Panc1 (cell line): ENCODE data around the gene TNFRSF25. TPM values are rescaled to one million over a fixed set of nuclear protein-coding genes. Genes with fewer than 3 reads are reported as not detected.
A peak's percentile ranks its signal among the peaks of the same experiment; 100 is the strongest.

Experiments
- ATAC-seq: fragments of 200-7000 bp; cut with Tn5 transposase; 2 replicates; pipeline ENCODE4 v1.9.1; 2020; ENCODE audit warnings: mild to moderate bottlenecking, moderate library complexity
- BruUV-seq: library from RNA; stranded (reverse); fragments of 400-500 nt; replicated peaks from 2 replicates; lab custom pipeline; 2021; lab: Mats Ljungman, UMichigan
- CTCF ChIA-PET: fragments of 300-600 bp; sonication (Branson Sonifier 250); formaldehyde crosslinking; loops from one replicate; lab custom pipeline; 2022; ENCODE audit warnings: antibody characterized with exemption; lab: Charles Lee
- POLR2A ChIA-PET: fragments of 300-600 bp; sonication (Branson Sonifier 250); formaldehyde crosslinking; loops from one replicate; lab custom pipeline; 2022; ENCODE audit warnings: antibody characterized with exemption; lab: Charles Lee
- DNase-seq: peaks from one replicate; pipeline ENCODE4 v3.0.0-alpha.2; 2010; ENCODE audit warnings: low read depth, low spot score
- H3K27ac ChIP-seq: 2 replicates; pipeline ENCODE4 v1.5.1; 2011; ENCODE audit warnings: mild to moderate bottlenecking, low read length, inconsistent platforms
- H3K27me3 ChIP-seq: fragments of 200-500 bp; sonication (Bioruptor generic); 2 replicates; pipeline ENCODE4 v1.6.0; 2014; ENCODE audit warnings: low read length, inconsistent platforms; ENCODE audit not compliant: control insufficient read depth, insufficient read depth
- H3K36me3 ChIP-seq: fragments of 200-500 bp; sonication (Bioruptor generic); 2 replicates; pipeline ENCODE4 v1.5.1; 2014; ENCODE audit warnings: inconsistent platforms, mild to moderate bottlenecking, low read length, moderate library complexity; ENCODE audit not compliant: control insufficient read depth, insufficient read depth
- H3K4me1 ChIP-seq: 2 replicates; pipeline ENCODE4 v1.5.1; 2011; ENCODE audit warnings: inconsistent platforms, mild to moderate bottlenecking, low read length, moderate library complexity; ENCODE audit not compliant: control insufficient read depth, insufficient read depth
- H3K4me3 ChIP-seq, 2 experiments: 2 replicates each; pipeline ENCODE4 v1.5.1; 2011 to 2012; ENCODE audit warnings: low read depth in 2 of 2, low read length in 2 of 2, mild to moderate bottlenecking in 2 of 2, inconsistent platforms in 1 of 2, moderate library complexity in 1 of 2
- H3K9me3 ChIP-seq: fragments of 200-500 bp; sonication (Bioruptor generic); 2 replicates; pipeline ENCODE4 v1.5.1; 2014; ENCODE audit warnings: low read depth, mild to moderate bottlenecking, inconsistent platforms, low read length, moderate library complexity; ENCODE audit not compliant: control insufficient read depth, insufficient read depth
- POLR2AphosphoS5 ChIP-seq: IDR thresholded peaks from 2 replicates; pipeline ENCODE4 v1.6.1; 2012; ENCODE audit warnings: mild to moderate bottlenecking, low read depth, low read length, moderate library complexity
- SIN3A ChIP-seq: IDR thresholded peaks from 2 replicates; pipeline ENCODE4 v1.6.1; 2012; ENCODE audit warnings: low read depth, mild to moderate bottlenecking, low read length, moderate library complexity, borderline replicate concordance; ENCODE audit not compliant: insufficient read depth
- TCF7L2 ChIP-seq: IDR thresholded peaks from 2 replicates; pipeline ENCODE4 v1.6.1; 2011; ENCODE audit warnings: mild to moderate bottlenecking, low read depth, low read length, inconsistent platforms
- in situ Hi-C: cut with HindIII; loops from 2 replicates; pipeline ENCODE4 v1.10.0; 2016; ENCODE audit warnings: low sequenced_read_pairs, low pct_unique_long_range_greater_than_20kb
- intact Hi-C: fragments of 100-400 bp; cut with micrococcal nuclease; formaldehyde crosslinking; loops from one replicate; pipeline ENCODE4 v1.10.0; 2022; ENCODE audit not compliant: unreplicated experiment
- total RNA-seq: library from RNA; stranded (reverse); gene quantifications from one replicate; pipeline ENCODE4 v1.2.1, GENCODE V29; 2021; ENCODE audit not compliant: unreplicated experiment
- TF ChIP-seq, protein P1 (sequence below), 2 experiments: IDR thresholded peaks; 2 replicates each; pipeline ENCODE4 v1.6.1; 2011 to 2012; ENCODE audit warnings: low read depth in 2 of 2, control low read depth in 1 of 2, low read length in 1 of 2, mild to moderate bottlenecking in 1 of 2, moderate library complexity in 1 of 2; ENCODE audit not compliant: insufficient read depth in 1 of 2
- TF ChIP-seq, protein P2 (sequence below): fragments of 450-650 bp; IDR thresholded peaks from 2 replicates; pipeline ENCODE4 v1.5.1; 2017; ENCODE audit warnings: mild to moderate bottlenecking

Gene TNFRSF25
- total RNA-seq, 1 experiment from 2014 or later: 7.0 TPM

DNA sequence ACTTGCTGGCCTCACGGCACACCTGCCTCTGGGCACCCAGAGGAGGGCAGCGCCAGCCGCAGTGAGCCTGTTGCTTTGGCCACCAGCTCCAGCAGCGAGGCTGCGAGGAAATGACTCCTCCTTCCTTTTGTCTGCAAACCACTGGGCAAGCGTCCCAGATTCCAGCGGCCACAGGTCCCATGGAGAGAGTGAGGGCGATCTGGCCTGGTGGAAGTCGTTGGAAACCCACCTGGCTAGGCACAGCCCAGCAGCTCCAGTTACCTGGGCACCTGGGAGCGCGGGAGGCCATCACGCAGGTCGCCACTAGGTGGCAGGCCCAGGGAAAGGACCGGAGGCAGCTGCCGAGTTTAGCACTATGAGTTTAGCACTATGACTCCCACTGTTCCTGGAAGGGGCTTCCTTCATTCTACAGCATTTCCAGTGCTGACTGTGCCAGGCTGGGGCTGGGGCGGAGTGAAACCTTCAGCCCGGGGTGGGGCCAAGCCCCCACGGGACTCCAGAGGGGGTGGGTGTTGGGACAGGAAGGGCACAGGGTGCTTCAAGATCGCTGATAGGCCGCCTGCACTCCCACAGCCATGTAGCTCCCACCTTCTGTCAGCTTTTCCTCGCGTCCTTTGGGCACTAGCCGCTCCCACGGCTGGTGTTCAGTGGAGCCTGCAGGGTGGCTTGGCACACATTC lies 42.5 kb downstream of the TNFRSF25 start:
- intact Hi-C loops: no loop called here
- CTCF ChIA-PET: interaction anchor here (1.2 to 2.4 kb wide), 4 partner anchors 9 to 17 kb away, joined by 4 to 31 read pairs (median 6); no protein-coding TSS in a partner anchor
- H3K27ac ChIP-seq: no peak overlapping the region
- POLR2A ChIA-PET: no interaction called here
- ATAC-seq (peak; percentile 55), DNase-seq (no peak)
- H3K9me3 ChIP-seq: no peaks in the 10 kb centered on the region
- no peaks in the 10 kb centered on the region for H3K27me3 ChIP-seq
- peak overlapping the region; percentile 45 to 68 for H3K4me3 ChIP-seq
- peaks cover 22% of the 10 kb centered on the region for H3K4me1 ChIP-seq
- H3K36me3 ChIP-seq: no peaks in the 10 kb centered on the region; the same call in 1 of the 2 replicates
- no TSS peak for BruUV-seq
- in situ Hi-C loops: no loop called here
- TF ChIP-seq SIN3A: no peak
- TF ChIP-seq, protein P1, sequence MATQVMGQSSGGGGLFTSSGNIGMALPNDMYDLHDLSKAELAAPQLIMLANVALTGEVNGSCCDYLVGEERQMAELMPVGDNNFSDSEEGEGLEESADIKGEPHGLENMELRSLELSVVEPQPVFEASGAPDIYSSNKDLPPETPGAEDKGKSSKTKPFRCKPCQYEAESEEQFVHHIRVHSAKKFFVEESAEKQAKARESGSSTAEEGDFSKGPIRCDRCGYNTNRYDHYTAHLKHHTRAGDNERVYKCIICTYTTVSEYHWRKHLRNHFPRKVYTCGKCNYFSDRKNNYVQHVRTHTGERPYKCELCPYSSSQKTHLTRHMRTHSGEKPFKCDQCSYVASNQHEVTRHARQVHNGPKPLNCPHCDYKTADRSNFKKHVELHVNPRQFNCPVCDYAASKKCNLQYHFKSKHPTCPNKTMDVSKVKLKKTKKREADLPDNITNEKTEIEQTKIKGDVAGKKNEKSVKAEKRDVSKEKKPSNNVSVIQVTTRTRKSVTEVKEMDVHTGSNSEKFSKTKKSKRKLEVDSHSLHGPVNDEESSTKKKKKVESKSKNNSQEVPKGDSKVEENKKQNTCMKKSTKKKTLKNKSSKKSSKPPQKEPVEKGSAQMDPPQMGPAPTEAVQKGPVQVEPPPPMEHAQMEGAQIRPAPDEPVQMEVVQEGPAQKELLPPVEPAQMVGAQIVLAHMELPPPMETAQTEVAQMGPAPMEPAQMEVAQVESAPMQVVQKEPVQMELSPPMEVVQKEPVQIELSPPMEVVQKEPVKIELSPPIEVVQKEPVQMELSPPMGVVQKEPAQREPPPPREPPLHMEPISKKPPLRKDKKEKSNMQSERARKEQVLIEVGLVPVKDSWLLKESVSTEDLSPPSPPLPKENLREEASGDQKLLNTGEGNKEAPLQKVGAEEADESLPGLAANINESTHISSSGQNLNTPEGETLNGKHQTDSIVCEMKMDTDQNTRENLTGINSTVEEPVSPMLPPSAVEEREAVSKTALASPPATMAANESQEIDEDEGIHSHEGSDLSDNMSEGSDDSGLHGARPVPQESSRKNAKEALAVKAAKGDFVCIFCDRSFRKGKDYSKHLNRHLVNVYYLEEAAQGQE (IDR thresholded peaks at IDR 0.05; ENCODE audit: insufficient read depth in 1 of 2, low read depth in 2 of 2, low read length in 1 of 2): 0 out of 4 replicates have a peak, but pooled peaks of 1 of the 2 experiments have one; percentile 19
- TF ChIP-seq, protein P2, sequence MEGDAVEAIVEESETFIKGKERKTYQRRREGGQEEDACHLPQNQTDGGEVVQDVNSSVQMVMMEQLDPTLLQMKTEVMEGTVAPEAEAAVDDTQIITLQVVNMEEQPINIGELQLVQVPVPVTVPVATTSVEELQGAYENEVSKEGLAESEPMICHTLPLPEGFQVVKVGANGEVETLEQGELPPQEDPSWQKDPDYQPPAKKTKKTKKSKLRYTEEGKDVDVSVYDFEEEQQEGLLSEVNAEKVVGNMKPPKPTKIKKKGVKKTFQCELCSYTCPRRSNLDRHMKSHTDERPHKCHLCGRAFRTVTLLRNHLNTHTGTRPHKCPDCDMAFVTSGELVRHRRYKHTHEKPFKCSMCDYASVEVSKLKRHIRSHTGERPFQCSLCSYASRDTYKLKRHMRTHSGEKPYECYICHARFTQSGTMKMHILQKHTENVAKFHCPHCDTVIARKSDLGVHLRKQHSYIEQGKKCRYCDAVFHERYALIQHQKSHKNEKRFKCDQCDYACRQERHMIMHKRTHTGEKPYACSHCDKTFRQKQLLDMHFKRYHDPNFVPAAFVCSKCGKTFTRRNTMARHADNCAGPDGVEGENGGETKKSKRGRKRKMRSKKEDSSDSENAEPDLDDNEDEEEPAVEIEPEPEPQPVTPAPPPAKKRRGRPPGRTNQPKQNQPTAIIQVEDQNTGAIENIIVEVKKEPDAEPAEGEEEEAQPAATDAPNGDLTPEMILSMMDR: peak; percentile 95

DNA sequence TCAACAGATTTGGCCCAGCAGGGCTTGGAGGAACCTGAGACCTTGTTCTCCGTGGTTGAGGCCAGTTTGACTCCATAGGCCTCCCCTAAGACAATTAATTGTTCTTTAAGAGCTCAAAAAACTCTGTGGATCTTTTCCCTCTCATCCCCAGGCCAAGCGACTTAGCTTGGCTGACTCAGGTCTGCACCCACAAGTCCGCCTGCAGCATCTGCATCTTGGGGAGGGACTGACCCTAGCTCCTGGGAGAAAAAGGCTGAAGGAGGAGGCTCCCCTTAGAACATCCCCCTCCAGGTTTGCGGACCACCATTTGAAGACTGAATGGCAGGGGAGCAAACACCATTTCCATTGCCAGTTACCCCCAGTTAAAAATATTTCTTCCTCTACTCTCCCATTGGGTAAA lies 44.7 kb downstream of the TNFRSF25 start:
- ATAC-seq (no peak), DNase-seq (no peak)
- POLR2A ChIA-PET: no interaction called here
- in situ Hi-C loops (no loop called here), intact Hi-C loops (no loop called here)
- no peak overlapping the region for H3K4me3 ChIP-seq
- no peaks in the 10 kb centered on the region for H3K9me3 ChIP-seq
- BruUV-seq: no TSS peak
- no peaks in the 10 kb centered on the region; the same call in 1 of the 2 replicates for H3K36me3 ChIP-seq
- no peaks in the 10 kb centered on the region for H3K27me3 ChIP-seq
- CTCF ChIA-PET: no interaction called here
- TF ChIP-seq TCF7L2 (no peak), SIN3A (no peak), POLR2AphosphoS5 (no peak)
- TF ChIP-seq, protein P1 (IDR thresholded peaks at IDR 0.05; ENCODE audit: insufficient read depth in 1 of 2, low read depth in 2 of 2, low read length in 1 of 2): no peak
- TF ChIP-seq, protein P2: no peak
- no peak overlapping the region for H3K27ac ChIP-seq
- peaks cover 16% of the 10 kb centered on the region for H3K4me1 ChIP-seq
